NCI-H226 (cell line): Measurements from ENCODE around the gene EZH1.
"Not testable (repeated sequence)": the region's sequence is repeated elsewhere in the genome, so short reads cannot be mapped to it uniquely, and the experiment has no call there.

ENCODE experiments used
- DNase-seq: peaks from one replicate; pipeline ENCODE4 v3.0.0-alpha.2; 2015

Gene EZH1

GRCh38 chr17:42665581-42666001, 79.2 kb downstream of the EZH1 start:
- DNase-seq = no peak

GRCh38 chr17:42660692-42661345, 84.0 kb downstream of the EZH1 start:
- peak; percentile 76 for DNase-seq

GRCh38 chr17:42659932-42660274, 84.9 kb downstream of the EZH1 start:
- not testable (repeated sequence) for DNase-seq

- DNase-seq = peak; percentile 87
These were observed 85.5 kb downstream of the EZH1 start, which contains the start of gene TUBG2 for GRCh38 chr17:42659079-42659931. Gene TUBG2, plus strand, starts transcription at chr17:42659284. Its CDS starts 220 bp downstream, at chr17:42659504.

GRCh38 chr17:42657824-42658588, 86.8 kb downstream of the EZH1 start:
- no peak for DNase-seq

- no peak for DNase-seq
These were observed 89.3 kb downstream of the EZH1 start for GRCh38 chr17:42655528-42655927.

- no peak for DNase-seq
These were observed 91.4 kb downstream of the EZH1 start for GRCh38 chr17:42653179-42654124.

GRCh38 chr17:42651392-42651791, 93.4 kb downstream of the EZH1 start:
- DNase-seq = no peak
